NAMALWA (cell line): ENCODE results near the gene ARPC1A.

Experiments
- DNase-seq: peaks from one replicate; pipeline ENCODE4 v3.0.0-alpha.2; 2015; ENCODE audit warnings: low spot score

The ARPC1A gene

GRCh38 chr7:99410635-99411034, 84.9 kb downstream of the ARPC1A start:
- no peak for DNase-seq

GRCh38 chr7:99415513-99416127, 89.9 kb downstream of the ARPC1A start:
- DNase-seq = peak; percentile 66
